Muscle layer of duodenum (tissue), 2 donors: ENCODE results near the gene CHCHD4.

Experiments used
- H3K27ac ChIP-seq: one replicate; pipeline ENCODE4 v1.7.0; 2013; ENCODE audit warnings: mild to moderate bottlenecking, low read length
- H3K27me3 ChIP-seq: one replicate; pipeline ENCODE4 v1.7.0; 2013; ENCODE audit warnings: low read depth, mild to moderate bottlenecking, control low read depth, low read length
- H3K36me3 ChIP-seq, 2 donors: one replicate each; pipeline ENCODE4 v1.7.0; 2013; ENCODE audit warnings: low read length in 2 of 2, control low read depth in 1 of 2, mild to moderate bottlenecking in 1 of 2; ENCODE audit not compliant: insufficient read depth in 2 of 2, control insufficient read depth in 1 of 2
- H3K4me1 ChIP-seq, 2 donors: one replicate each; pipeline ENCODE4 v1.7.0; 2013; ENCODE audit warnings: low read length in 2 of 2, mild to moderate bottlenecking in 2 of 2, control low read depth in 1 of 2, moderate library complexity in 1 of 2; ENCODE audit not compliant: insufficient read depth in 2 of 2, control insufficient read depth in 1 of 2
- H3K4me3 ChIP-seq, 2 donors: one replicate each; pipeline ENCODE4 v1.7.0; 2013; ENCODE audit warnings: low read length in 2 of 2, low read depth in 1 of 2, mild to moderate bottlenecking in 1 of 2
- H3K9me3 ChIP-seq, 2 donors: one replicate each; pipeline ENCODE4 v1.7.0; 2013; ENCODE audit warnings: low read length in 2 of 2, control low read depth in 1 of 2, mild to moderate bottlenecking in 1 of 2; ENCODE audit not compliant: control insufficient read depth in 1 of 2
- donor health status: healthy.

CHCHD4 gene

DNA sequence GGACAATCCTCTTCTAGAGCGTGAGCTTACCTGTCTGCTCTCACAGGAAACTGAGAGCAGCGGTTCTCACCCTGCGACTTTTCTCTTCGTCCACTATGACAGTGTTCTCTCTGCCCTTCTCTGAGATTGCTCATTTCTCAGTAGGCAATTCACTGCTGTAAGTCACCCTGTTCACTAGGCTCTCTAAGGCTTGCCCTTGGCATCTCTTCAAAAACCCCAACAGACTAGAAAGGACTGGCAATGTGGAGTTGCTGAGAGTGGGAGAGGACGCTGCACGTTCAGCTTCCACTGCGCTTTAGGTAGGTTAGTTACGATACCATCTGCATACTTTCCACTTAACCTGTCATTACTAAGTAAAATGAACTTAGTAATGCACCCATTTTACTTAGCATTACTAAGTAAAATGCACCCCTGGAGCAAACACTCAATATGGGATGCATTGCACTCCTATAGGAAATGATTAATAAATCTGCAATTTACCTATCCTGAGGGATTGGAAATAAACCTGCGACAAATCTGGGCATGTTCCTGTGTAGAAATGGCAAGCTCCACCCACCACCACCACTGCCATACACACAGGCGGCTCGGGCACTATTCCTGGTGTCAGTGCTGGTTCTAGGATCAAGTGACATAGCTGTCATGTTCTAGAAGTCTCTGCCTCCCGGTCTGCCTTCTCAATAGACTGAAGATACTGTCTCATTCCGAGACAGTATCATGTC is 32.3 kb upstream of the CHCHD4 start:
- Histone ChIP-seq H3K9me3 (peaks cover 5 to 10% of the 10 kb centered on the region in 2 donors), H3K4me3 (no peak overlapping the region), H3K27ac (no peak overlapping the region)

DNA sequence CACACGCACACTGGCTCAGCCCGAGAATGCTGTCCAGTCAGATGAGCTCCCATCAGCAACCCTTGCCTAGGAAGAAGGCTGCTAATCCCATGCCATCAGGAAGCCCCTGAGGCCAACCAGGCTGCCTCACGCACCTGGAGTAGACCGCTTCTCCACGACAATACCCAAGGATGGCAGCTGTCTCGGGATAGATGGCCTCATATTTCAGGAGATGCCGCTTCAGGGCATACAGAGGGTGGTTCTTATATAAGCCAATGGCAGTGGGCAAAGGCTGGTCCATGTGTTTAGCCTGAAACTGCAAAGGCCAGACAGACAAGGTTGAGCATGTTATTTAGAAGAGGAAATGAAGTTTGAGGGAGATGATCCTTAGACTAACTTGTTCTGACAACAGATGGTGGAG is 31.5 kb upstream of the CHCHD4 start:
- no peaks in the 10 kb centered on the region for H3K4me1 ChIP-seq
- no peak overlapping the region for H3K4me3 ChIP-seq
- peaks cover 79 to 83% of the 10 kb centered on the region in 2 donors for H3K36me3 ChIP-seq
- no peak overlapping the region for H3K27ac ChIP-seq
- no peaks in the 10 kb centered on the region for H3K27me3 ChIP-seq
- peaks cover 0 to 4% of the 10 kb centered on the region in 2 donors for H3K9me3 ChIP-seq

More for the DNA sequence above, 32.3 kb upstream of the CHCHD4 start:
- no peaks in the 10 kb centered on the region for H3K4me1 ChIP-seq
- no peaks in the 10 kb centered on the region for H3K27me3 ChIP-seq
- peaks cover 79 to 83% of the 10 kb centered on the region in 2 donors for H3K36me3 ChIP-seq

DNA sequence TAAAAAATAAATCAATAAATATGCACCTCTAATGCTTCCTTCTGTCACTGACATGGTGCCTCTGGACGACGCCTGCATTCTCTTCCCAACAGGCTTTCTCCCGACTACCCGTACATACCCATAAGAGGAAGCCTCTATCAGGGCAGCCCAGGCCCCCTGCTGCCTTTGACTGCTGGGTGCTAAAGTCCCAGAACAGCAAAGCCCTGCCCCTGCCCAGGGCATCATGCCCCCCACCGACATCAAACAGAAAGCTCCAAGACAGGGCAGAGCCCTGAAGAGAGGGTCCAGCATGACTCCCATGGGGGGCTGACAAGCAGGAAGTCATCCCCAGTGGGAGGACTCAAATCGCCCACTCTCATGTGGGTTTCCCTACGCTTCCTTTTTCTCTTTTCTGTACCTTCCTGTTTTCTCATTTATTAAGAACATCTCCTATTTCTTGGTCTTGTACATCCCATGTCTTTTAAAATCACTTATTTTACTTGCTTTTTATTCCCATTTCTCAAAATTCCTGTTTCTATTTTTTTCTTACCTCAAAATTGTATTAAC is 30.3 kb upstream of the CHCHD4 start:
- Histone ChIP-seq H3K4me3 (no peak overlapping the region), H3K4me1 (no peaks in the 10 kb centered on the region), H3K36me3 (peaks cover 76 to 78% of the 10 kb centered on the region in 2 donors), H3K27ac (no peak overlapping the region), H3K9me3 (no peaks in the 10 kb centered on the region), H3K27me3 (no peaks in the 10 kb centered on the region)

DNA sequence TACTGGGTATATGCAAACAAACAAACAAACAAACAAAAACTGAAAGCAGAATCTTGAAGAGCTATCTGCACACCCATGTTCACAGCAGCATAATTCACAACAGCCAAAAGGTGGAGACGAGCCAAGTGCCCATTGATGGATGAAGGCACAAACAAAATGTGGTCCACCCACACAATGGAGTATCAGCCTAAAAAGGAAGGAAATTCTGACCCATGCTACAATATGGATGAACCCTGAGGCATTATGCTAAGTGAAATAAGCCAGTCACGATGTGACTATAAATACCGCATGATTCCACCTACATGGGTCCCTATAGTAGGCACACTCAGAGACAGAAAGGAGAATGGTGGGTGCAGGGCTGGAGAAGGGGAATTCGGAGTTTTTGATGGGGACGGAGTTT is 29.6 kb upstream of the CHCHD4 start:
- peaks cover 69 to 74% of the 10 kb centered on the region in 2 donors for H3K36me3 ChIP-seq
- H3K27me3 ChIP-seq: no peaks in the 10 kb centered on the region
- no peak overlapping the region for H3K27ac ChIP-seq
- H3K4me1 ChIP-seq: no peaks in the 10 kb centered on the region
- H3K4me3 ChIP-seq: no peak overlapping the region
- no peaks in the 10 kb centered on the region for H3K9me3 ChIP-seq

DNA sequence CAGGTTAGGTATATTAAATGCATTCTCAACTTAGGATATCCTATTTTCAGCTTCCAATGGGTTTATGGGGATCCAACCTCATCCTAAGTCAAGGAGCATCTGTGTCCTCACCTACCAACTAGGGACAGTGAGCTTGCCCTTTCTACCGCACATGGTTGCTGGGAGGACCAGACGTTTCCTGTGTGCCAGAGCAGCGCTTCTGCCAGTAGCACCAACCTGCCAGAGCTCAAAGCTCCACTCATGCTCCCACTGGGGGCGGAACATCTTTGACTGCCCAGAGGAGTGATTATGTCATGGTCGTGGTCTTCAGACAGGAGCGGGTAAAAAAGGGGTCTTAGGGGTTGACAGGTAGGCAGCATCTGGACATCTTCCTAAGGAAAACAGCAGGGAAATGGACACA is 29.0 kb upstream of the CHCHD4 start:
- H3K4me3 ChIP-seq: no peak overlapping the region
- H3K27me3 ChIP-seq: no peaks in the 10 kb centered on the region
- H3K36me3 ChIP-seq: peaks cover 63 to 68% of the 10 kb centered on the region in 2 donors
- no peaks in the 10 kb centered on the region for H3K4me1 ChIP-seq
- H3K9me3 ChIP-seq: no peaks in the 10 kb centered on the region
- H3K27ac ChIP-seq: no peak overlapping the region

DNA sequence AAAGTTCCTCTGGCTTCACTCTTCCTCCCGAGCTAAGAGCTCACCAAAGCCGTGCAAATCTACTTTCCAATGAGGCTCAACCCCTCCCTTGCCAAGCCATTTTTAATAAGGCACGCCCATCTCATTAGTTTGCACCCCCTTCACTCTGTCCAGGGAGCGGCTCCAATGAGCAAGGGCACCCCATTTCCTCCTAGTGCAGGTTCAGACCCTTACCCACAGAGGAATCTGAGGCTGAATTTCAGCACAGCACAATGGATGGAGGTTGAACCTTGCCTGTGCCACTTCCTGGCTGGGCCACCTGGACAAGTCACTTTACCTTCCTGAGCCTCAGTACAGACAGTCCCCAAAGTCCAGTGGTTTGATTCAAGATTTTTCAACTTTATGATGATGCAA is 28.3 kb upstream of the CHCHD4 start:
- no peak overlapping the region for H3K27ac ChIP-seq
- peaks cover 63 to 67% of the 10 kb centered on the region in 2 donors for H3K36me3 ChIP-seq
- no peaks in the 10 kb centered on the region for H3K4me1 ChIP-seq
- no peaks in the 10 kb centered on the region for H3K9me3 ChIP-seq
- H3K27me3 ChIP-seq: no peaks in the 10 kb centered on the region
- no peak overlapping the region for H3K4me3 ChIP-seq

DNA sequence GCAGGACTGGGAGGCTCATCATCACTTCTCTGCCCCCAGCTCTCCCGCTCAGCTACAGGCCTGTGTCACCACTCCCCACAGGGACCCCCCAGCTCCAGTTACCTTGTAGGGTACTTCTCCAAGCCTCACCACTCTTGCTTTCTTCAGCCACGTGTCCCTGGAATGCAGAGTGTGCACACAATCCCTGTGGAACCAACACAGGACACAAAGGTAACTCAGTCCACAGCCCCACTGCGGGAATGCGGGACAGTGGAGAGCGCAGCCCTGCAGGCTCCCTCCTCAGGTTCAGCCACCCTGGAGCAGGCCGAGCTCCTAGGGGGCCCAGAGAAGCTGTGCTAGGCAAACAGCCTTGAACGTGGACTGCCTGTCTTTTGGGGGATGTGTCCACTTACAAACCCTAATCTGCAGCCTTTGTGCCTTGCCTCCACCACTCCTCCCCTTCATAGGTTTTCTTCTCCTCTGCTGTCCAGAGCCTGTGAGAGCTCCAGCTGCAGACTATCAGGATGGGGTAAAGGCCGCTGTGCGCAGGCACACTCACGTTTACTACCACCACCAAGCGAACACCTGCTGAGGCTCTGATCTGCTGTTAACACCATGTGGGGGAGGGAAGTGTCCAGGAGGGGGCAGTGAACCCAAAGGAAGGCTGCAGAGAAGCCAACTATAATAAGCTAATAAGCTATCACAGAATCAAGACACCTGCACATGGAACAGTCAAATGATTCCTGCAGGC is 27.7 kb upstream of the CHCHD4 start:
- Histone ChIP-seq H3K4me1 (no peaks in the 10 kb centered on the region), H3K9me3 (no peaks in the 10 kb centered on the region), H3K36me3 (peaks cover 60 to 64% of the 10 kb centered on the region in 2 donors), H3K27me3 (no peaks in the 10 kb centered on the region), H3K4me3 (no peak overlapping the region), H3K27ac (no peak overlapping the region)

DNA sequence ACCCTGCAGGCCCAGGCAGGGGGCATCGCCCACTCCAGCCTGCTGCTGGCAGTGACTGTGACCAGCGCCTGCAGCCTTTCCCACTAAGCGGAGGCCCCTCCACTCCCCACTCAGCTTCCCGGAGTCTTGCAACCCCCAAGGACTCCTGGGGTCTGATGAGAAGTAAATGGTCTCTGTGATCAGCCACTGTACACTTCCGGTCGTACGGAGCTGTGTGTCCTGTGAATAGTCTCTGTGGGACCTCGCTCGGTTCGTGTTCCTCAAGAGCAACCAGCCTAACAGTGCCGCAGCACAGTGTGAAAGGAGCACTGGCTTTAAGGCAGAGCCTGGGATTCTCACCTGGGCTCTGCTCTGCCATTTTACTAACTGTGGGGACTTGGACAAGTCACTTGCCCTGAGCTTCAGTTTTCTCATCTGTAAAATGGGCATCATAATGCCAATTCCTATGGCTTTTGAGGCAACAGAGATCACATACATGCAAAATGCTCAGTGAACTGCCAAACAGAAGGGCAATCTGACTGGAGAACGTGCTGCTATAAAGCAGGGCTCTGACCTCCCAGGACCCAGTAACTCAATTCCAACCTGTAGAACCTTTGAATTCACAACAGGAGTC is 26.9 kb upstream of the CHCHD4 start:
- H3K36me3 ChIP-seq: peaks cover 56 to 62% of the 10 kb centered on the region in 2 donors
- H3K27ac ChIP-seq: no peak overlapping the region
- no peak overlapping the region for H3K4me3 ChIP-seq
- peaks cover 0 to 5% of the 10 kb centered on the region in 2 donors for H3K4me1 ChIP-seq
- H3K27me3 ChIP-seq: no peaks in the 10 kb centered on the region
- H3K9me3 ChIP-seq: no peaks in the 10 kb centered on the region

DNA sequence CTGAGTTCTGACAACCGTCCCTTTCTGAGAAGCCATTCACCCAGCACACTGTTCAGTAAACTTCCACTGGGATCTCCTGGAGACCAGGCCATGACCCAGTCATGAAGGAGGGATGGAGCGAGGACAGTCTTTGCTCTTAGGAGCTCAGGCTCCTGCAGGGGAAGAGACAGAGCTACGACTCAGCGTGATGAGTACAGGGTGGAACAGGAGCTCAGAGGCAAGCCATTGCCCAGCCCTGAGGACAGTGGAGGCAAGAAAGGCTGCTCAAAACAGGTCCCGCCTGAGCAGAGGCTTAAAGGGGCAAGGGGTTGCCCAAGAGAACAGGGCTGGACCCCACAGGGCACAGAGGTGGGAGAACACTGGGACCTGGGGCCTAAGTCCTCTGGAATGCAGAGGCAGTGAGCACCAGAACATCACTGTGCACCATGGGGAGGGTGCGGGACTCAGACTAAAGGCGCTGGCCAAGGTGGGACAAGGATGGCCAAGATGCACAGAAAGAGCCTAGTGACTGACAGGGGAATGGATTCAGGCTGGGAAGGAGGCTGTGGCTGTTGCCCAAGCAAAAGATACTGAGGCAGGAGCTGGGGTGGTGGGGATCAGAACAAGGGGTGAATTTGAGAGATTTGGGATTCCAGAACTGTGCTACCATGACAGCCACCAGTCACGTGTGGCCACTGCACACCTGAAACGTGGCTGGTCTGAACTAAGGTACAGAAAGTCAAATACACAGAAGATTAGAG is 26.0 kb upstream of the CHCHD4 start:
- Histone ChIP-seq H3K4me3 (no peak overlapping the region), H3K27ac (no peak overlapping the region), H3K36me3 (peaks cover 58 to 63% of the 10 kb centered on the region in 2 donors), H3K27me3 (no peaks in the 10 kb centered on the region), H3K9me3 (no peaks in the 10 kb centered on the region), H3K4me1 (peaks cover 2 to 14% of the 10 kb centered on the region in 2 donors)

DNA sequence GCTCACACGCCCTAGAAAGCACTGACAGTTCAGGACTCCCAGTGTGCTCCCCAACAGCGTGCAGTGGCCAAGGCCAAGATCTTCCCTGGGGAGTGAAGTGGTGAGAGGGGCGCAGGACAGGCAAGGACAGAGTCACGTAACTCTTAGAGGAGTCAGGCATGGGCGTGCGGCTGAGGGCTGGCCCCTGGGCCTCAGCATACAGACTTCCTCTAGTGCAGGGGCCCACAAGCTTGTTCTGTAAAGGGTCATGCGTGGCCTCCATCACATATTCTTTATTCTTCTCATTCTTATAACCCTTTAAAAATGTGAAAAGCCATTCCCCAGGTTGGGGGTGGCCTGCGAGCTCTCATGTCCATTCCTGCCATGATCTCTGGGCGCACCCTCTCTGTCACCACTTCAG is 25.4 kb upstream of the CHCHD4 start:
- peaks cover 63 to 66% of the 10 kb centered on the region in 2 donors for H3K36me3 ChIP-seq
- no peaks in the 10 kb centered on the region for H3K9me3 ChIP-seq
- H3K27ac ChIP-seq: no peak overlapping the region
- H3K4me1 ChIP-seq: peaks cover 8 to 20% of the 10 kb centered on the region in 2 donors
- no peaks in the 10 kb centered on the region for H3K27me3 ChIP-seq
- no peak overlapping the region for H3K4me3 ChIP-seq
